ENCODE results near the gene ADD1. TPM values are rescaled to one million over a fixed set of nuclear protein-coding genes. Genes with fewer than 3 reads are reported as not detected.

Gene ADD1
- total RNA-seq, 1 experiment from 2014 or later, result 163 TPM

GRCh38 chr4:2806390-2807355 is 37.0 kb upstream of the ADD1 start:
- Histone ChIP-seq H3K23ac (ENCODE audit: insufficient read length, low read depth, low read length) (no peak overlapping the region), H2BK120ac (ENCODE audit: low read depth, low read length, poor library complexity, severe bottlenecking) (no peak overlapping the region), H3K27me3 (ENCODE audit: insufficient read depth, low read length) (no peaks in the 10 kb centered on the region), H4K20me1 (ENCODE audit: control insufficient read depth, insufficient read depth, insufficient read length) (peaks cover 5% of the 10 kb centered on the region), H3K56ac (ENCODE audit: insufficient read length, low read depth, low read length) (no peak overlapping the region), H3K18ac (ENCODE audit: insufficient read length, low read depth, low read length) (no peak overlapping the region), H3K79me2 (ENCODE audit: insufficient read depth, low read length) (no peaks in the 10 kb centered on the region), H2BK12ac (ENCODE audit: insufficient read length, low read depth, low read length) (no peak overlapping the region), H3K4ac (ENCODE audit: low read depth, low read length) (no peak overlapping the region), H2AFZ (ENCODE audit: low read length) (no peak overlapping the region), H4K8ac (replicated peaks; ENCODE audit: insufficient read length, low read depth, low read length) (no peak overlapping the region), H4K91ac (ENCODE audit: insufficient read length, low read depth, low read length) (no peak overlapping the region), H3T11ph (ENCODE audit: low read length) (no peak overlapping the region), H3K9me3 (ENCODE audit: control insufficient read depth, low read depth, low read length) (no peaks in the 10 kb centered on the region), H2BK20ac (ENCODE audit: low read depth, low read length, poor library complexity, severe bottlenecking) (no peak overlapping the region), H2AK5ac (ENCODE audit: insufficient read length, low read length) (no peak overlapping the region), H3K79me1 (ENCODE audit: insufficient read depth, low read depth, low read length, poor library complexity, severe bottlenecking) (no peaks in the 10 kb centered on the region), H4K5ac (ENCODE audit: insufficient read length, low read depth, low read length) (no peak overlapping the region), H3K14ac (ENCODE audit: insufficient read depth, low read length) (no peak overlapping the region; the same call in 1 of the 2 replicates), H3K9ac (ENCODE audit: extremely low read depth, insufficient read length, low read length) (no peak overlapping the region), H3K27ac (ENCODE audit: insufficient read length, low read depth, low read length) (no peak overlapping the region), H2BK5ac (ENCODE audit: insufficient read length, low read length) (no peak overlapping the region), H3K4me2 (ENCODE audit: insufficient read depth, insufficient read length, low read length) (no peak overlapping the region), H3K4me1 (ENCODE audit: insufficient read depth, low read length) (peaks cover 2% of the 10 kb centered on the region), H2BK15ac (ENCODE audit: low read depth, low read length) (no peak overlapping the region), H3K23me2 (ENCODE audit: insufficient read length, low read depth, low read length, poor library complexity, severe bottlenecking) (no peaks in the 10 kb centered on the region)
- no peaks in the 10 kb centered on the region for H3K36me3 Mint-ChIP-seq (ENCODE audit: insufficient read depth in 1 of 3, low read depth in 3 of 3)
- DNase-seq, result no peak
- H3K9me3 Mint-ChIP-seq, result no peaks in the 10 kb centered on the region
- no peak overlapping the region; a peak in 1 of 5 replicates for H3K4me3 Mint-ChIP-seq
- peak overlapping the region in 2 of 3 experiments; percentile 22 to 92; a peak in 3 of 7 replicates for H3K27ac Mint-ChIP-seq
- TF ChIP-seq CTCF (conservative IDR thresholded peaks at IDR 0.05), result no peak
- peaks cover 4 to 18% of the 10 kb centered on the region in 2 experiments for H3K4me1 Mint-ChIP-seq
- no CpG with 5 or more reads among the region's 28 CpGs for WGBS (ENCODE audit: extremely low coverage, insufficient read length, low lambda C conversion rate)
- H3K27me3 Mint-ChIP-seq (ENCODE audit: low read depth), result no peaks in the 10 kb centered on the region; the same call in 1 of the 2 replicates
